Activated CD4-positive, CD25-positive, alpha-beta regulatory T cell treated with anti-CD3 and anti-CD28 coated beads, Interleukin-2, amount 50 U/mL, for 16 hours (primary cell): ENCODE data around the gene NDUFB10.

ENCODE experiments used
- DNase-seq: peaks from one replicate; pipeline ENCODE4 v3.0.0-alpha.2; 2020; ENCODE audit warnings: low read depth, low spot score

The NDUFB10 gene

DNA sequence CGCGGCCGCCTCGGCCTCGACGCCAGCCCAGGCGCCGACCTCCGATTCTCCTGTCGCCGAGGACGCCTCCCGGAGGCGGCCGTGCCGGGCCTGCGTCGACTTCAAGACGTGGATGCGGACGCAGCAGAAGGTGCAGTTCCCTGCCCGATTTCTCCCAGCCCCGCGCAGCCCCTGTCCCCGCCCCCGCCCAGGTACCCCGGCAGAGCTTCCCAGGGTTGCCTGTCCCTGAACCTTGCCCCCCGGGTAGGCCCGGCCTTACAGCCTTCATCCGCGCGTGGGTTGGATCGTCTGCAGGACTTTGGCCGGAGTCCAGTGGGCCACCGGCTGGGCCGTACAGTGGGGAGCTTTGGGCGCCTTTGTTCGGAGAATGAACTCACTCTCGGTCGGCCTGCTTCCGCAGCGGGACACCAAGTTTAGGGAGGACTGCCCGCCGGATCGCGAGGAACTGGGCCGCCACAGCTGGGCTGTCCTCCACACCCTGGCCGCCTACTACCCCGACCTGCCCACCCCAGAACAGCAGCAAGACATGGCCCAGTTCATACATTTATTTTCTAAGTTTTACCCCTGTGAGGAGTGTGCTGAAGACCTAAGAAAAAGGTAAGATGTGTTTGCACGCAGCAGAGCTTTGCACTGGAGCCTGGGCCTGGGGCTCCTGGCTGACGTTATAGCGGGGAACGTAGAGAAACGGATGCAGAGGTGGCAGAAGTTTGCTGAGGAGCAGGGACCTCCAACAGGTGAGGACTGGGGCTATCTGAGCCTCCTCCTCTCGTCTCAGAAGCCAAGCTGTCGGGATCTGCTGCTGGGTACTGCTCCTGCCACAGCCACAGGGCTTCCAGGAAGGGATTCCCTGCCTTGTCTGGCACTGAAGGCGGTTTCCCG lies 25.2 kb downstream of the NDUFB10 start:
- DNase-seq: no peak

DNA sequence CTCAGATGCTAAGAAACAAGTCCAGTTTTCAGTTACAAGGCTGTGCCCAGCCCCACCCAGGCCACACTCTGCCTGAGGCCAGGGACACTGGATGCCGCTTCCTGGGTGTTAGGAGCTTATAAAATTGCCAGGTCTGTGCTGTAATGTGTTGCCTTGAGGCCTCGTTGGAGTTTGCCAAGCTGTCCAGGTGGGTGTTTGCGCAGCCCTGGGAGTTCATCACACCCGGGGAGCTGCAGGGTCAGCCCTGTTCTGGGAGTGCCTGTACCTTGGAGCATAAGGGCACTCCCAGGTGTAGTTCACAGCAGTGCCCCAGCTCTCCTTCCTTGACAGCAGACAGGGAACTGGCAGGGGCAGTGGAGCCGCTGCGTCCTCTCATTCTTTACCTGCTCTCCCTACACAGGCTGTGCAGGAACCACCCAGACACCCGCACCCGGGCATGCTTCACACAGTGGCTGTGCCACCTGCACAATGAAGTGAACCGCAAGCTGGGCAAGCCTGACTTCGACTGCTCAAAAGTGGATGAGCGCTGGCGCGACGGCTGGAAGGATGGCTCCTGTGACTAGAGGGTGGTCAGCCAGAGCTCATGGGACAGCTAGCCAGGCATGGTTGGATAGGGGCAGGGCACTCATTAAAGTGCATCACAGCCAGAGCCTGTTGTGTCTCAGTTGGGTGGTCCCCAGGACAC lies 26.3 kb downstream of the NDUFB10 start:
- no peak for DNase-seq

DNA sequence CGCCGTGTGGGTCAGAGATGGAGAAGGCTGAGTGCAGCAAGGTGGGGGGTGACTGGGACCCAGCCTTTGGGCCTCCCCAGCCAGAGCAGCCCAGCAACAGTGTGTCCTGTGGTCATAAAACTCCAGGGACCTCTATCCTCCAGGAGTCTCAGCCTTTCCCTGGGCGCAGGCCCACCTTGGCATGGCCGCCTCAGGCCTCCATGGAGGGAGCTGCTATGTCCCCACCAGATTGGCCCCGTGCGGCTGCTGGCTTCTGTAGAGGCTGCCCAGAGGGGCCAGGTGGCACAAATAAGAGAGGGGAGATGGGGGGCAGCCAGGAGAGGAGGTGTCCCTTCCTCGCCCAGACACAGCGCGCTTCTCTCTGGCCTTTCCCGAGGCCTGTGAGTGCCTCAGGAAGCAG lies 27.9 kb downstream of the NDUFB10 start:
- no peak for DNase-seq

DNA sequence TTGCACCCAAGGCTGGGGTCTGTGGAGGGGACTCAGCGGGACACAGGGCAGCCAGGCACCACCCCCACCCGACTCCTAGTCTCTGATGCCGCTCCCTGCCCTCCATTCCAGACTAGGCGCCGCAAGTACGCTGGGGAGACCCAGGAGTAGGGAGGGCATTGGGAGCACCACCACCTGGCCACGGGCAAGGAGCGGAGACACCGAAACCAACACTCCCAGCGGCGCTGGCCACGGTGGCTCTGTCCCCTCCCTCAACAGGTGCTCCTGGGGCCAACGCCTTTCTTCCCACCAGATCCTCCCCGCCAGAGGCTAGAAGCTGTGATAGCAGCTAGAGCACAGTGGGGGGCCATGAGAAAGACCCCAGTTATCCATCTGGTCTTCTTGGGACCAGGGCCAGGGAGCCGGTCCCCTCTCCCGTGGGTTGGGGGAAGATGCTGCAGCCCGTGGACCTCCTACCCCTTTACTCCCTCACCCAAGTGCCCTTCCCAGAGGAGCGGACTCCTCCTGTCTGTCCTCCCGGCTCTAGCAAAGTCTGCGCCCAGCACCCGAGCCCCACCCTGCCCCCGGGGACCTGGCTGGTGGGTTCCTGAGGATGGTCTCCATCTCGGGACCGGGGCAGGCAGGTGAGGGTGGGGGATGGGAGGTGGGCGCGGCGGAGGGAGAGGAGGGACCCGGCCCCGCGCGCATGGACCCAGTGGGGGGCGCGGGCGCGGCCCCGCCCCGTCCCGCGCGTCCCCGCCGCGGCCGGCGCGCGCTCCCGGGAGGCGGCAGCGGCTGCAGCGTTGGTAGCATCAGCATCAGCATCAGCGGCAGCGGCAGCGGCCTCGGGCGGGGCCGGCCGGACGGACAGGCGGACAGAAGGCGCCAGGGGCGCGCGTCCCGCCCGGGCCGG lies 30.1 kb downstream of the NDUFB10 start, which contains the start of gene SYNGR3:
Gene SYNGR3, plus strand, starts transcription at position 762 of the 892 bp plus-strand sequence. CDS start 133 bp downstream, outside the sequence.
- DNase-seq: no peak

DNA sequence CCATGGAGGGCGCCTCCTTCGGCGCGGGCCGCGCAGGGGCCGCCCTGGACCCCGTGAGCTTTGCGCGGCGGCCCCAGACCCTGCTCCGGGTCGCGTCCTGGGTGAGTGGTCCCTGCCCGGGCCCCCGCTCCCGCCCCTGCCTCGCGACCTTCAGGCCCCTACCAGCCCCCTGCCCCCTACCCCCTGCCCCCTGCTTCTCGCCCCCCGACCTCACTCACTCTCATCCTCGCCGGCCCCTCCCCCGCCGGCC lies 30.7 kb downstream of the NDUFB10 start:
- no peak for DNase-seq

DNA sequence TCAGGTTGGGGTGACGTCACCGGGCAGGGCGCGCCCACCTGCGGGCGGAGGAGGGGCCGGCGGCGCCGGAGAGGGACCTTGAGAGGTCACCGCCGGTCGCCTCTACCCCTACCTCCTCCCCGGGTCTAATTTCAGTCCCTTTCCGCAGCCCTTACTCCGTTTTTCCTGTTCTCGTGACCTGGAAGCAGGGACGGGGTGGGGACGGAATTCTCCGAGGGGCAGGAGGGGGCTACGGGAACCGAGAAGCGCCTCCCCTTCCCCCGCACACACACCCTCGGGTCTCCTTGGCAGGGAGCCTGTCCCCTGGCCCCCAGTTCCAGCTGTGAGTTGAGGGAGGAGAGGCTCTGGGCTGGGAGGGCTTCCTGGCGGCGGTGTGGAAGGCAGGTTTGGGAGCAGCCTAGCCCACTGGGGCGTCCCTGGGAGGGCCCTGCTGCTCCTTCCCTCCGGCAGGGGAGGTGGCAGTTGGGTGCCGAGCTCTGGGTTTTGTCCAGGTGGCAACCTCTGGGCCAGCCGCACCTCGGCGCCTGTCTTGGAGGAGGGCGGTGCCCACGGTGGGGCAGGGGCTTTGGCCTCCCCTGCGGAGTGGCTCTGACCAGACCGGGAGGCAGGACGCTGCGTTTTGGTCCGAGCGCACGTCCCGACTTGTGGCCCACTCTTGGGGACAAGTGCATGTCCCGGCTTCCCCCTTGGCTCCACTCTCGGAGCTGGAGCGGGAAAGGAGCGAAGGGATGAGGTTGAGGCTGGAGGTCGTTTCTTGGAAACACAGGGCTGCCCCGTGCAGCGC lies 31.2 kb downstream of the NDUFB10 start:
- DNase-seq: no peak

DNA sequence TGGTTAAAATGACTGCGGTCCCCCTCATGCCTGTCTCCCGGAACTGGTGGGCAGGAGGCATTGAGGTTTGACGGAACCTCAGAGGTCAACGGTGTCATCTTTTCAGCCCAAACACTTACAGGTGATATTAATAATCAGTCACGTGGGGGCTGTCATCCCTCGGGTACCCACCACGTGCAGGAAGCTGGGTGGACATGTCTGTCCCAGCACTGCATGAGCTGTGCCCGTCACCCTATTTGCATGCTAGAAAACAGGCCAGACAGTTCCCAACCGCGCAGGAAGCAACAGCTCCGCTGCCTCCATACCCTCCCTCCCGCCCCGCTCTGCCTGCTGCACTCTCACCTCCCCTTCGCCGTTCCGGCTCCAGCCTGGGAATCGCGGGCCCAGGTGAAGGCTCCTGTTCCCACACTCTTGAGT lies 31.8 kb downstream of the NDUFB10 start:
- DNase-seq: no peak

DNA sequence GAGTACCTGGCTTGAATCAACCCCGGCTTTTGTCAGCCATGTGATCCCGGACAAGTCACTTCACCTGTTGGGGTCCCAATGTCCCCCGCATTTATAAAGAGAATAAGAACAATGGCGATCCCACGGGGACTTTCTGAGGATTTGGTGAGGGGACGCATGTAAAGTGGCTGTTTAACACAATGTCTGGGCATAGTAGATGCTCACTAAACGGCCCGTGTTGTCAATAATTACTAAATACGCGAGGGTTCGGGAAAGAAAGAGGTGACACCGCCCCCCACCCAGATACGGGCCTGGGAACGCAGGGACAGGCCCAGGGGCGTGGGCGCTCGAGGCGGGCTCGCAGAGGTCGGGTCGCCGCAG lies 32.2 kb downstream of the NDUFB10 start:
- no peak for DNase-seq

DNA sequence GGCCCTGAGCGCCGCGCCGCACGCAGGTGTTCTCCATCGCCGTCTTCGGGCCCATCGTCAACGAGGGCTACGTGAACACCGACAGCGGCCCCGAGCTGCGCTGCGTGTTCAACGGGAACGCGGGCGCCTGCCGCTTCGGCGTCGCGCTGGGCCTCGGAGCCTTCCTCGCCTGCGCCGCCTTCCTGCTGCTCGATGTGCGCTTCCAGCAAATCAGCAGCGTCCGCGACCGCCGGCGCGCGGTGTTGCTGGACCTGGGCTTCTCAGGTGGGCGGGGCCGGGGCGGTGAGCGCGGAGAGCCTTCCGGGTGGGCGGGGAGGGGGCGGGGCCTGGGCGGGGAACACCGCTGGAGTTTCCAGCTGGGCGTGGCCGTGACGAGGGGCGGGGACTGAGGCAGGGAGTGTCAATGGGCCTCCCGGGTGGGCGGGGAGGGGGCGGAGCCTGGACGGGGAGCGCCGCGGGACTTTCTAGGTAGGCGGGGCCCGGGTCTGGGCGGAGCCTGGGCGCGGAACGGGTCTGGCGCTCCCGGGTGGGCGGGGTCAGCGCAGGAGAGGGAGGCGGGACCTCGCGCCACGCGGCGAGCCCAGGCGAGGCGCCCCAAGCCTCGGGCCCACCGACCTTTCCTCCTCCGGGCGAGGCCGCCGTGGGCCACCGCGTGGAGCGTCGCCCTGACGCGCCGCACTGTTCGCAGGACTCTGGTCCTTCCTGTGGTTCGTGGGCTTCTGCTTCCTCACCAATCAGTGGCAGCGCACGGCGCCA lies 32.8 kb downstream of the NDUFB10 start:
- DNase-seq: peak; percentile 94

DNA sequence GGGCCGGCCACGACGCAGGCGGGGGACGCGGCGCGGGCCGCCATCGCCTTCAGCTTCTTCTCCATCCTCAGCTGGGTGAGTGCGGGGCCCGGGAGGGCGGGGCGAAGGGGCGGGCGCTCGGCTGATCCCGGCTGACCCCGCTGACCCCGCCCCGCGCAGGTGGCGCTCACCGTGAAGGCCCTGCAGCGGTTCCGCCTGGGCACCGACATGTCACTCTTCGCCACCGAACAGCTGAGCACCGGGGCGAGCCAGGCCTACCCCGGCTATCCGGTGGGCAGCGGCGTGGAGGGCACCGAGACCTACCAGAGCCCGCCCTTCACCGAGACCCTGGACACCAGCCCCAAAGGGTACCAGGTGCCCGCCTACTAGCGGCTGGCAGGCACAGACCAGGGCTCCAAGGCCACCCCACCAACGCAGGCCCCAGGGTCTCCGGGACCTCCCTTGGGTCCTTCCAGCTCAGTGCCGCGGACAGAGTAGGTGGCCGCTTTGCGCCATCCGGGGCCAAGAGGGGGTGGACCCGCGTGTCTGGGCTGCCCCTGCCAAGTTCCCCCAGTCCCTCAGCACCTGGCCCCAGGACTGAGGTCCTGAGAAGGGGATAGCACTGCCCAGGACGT lies 33.5 kb downstream of the NDUFB10 start:
- no peak for DNase-seq

DNA sequence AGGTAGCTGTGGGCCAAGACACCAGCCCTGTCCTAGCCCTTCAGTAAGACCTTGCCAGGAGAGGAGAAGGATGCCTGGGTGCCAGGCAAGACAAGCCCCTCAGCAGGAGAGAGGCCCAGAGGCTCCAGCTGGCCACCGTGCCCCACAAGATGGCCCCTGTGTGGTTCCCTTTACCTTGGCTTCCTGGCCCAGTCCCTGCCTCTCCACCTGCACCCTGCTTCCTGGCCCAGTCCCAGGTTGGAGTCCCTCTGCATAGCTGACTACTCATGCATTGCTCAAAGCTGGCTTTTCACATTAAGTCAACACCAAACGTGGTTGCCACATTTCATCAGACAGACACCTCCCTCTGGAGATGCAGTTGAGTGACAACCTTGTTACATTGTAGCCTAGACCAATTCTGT lies 34.4 kb downstream of the NDUFB10 start:
- no peak for DNase-seq

DNA sequence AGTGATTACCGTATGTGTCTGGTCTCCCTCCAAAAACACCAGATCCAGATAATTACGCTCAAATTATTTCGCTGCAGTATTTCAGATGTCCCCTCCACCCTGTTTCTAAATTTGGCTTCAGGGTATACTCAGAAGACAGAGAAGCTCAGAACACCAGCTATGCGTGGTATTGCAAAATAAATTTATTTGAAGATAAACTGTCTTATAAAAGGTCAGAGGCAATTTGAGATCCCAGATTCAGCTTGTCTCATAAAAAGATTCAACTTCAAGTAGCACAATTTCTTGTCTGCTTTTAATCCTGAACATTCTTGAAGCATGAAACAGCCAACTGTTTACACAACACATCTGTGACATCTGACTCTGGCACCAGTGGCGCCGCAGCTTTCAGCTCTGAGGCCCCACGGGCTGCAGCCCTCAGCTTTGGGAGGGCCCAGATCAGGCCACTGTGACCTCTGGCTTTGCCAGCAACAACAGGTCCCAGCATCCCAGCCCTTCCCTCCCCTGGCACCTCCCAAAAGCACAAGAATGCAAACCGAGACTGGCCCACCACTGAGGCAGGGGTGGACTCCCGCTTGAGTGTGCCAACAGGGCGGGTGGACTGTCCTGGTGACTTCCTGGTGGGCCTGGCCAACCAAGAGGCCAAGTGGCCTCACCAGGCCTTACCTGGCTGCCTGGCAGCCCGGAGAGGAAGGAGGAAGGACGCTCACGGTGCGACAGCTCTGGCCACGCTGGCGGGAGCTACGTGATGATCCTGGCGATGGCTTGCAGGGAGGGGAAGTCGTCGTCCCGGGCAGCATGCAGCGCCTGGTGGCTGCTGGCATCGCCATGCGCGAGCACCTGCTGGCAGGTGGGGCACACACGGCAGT lies 38.4 kb downstream of the NDUFB10 start:
- no peak for DNase-seq

DNA sequence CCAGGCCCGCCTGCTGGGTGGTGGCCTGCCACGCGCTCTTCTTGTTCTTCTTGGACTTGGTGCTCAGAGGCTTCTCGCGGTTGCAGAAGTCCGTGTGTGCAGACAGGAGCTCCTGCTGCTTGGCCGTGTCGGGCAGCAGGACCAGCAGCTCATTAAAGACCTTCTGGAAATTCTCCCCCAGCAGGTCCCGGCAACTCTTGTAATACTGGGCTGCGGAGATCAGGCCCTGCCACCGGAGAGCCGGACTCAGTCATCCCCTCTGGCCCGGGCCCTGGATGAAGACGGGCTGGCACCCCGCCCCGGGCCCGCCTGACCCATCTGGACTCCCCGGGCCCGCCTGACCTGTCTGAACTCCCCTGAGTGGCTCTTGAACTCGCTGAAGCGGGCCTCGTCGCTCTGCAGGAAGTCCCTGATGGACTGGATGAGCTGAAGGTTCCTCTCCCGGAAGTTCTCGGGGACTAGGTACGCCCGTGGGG lies 39.1 kb downstream of the NDUFB10 start:
- DNase-seq: no peak

DNA sequence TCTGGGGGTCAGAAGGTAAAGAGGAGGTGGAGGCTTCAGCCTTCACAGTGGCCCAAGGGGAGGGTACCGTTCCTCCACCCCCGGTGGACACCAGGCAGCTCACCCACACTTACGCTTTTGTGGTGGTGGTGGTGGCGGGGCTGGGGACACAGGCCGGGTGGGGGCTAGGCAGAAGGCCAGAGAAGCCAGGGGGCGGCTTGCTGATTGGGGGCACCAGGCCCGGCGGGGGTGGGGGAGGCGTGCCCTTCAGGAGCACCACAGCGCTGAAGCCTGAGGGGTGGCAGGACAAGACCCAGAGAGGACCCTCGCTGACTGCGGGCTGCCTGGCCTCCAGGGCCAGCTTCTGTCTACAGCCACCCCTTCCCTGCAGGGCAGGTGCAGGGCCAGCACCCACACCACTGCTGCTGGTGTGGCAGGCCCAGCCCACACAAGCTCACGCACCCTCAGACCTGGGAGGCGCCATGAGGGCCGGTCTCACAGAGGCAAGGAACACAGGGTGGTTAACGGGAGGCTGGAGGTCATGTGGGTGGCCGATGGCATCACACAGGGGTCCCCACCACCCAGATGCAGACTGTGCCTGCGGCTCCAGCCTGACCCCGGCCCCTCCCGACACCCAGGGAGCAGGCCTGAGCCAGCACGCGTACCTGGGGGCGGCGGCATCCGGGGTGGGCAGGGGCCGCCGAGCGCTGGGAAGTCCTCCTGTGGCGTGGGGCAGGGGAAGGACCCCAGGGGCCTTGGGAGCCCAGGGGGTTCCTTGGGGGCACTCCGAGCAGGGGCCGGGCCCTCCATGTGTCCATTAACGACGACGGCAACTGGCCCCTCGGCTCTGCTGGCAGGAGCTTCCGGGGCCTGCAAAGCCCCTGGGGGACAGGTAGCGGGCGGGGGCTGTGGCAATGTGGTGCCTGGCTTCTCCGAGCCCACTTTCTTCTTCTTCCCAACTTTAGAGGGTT lies 39.8 kb downstream of the NDUFB10 start:
- no peak for DNase-seq

DNA sequence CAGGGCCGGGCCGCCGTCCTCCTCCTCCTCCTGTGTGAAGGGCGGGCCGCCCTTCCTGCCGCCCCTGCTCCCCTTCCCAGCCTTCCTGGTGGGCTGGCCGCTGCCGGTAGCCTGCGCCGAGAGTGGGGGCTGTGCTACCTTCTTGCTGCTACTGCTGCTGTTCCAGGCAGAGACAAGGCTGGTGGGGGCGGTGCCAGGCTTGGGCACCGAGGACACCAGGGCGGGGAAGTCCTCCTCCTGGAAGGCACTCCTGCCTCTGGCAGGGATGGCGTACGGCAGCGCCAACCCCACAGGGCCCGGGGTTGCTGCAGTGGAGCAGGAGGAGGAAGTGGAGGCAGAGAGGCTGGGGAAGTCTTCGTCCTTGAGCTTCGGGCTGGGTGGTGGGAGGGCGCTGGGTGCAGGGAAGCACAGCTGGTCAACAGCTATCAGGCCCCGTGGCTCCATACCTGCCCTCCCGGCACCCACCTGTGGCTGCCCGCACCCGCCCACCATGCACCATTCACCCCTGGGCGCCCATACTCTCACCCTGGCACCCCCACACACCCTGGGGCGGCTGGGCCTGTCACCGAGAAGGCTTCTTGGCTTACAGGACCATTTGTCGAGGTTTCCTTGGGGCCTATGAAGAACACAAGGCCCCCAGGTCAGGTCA lies 40.7 kb downstream of the NDUFB10 start:
- DNase-seq: no peak

DNA sequence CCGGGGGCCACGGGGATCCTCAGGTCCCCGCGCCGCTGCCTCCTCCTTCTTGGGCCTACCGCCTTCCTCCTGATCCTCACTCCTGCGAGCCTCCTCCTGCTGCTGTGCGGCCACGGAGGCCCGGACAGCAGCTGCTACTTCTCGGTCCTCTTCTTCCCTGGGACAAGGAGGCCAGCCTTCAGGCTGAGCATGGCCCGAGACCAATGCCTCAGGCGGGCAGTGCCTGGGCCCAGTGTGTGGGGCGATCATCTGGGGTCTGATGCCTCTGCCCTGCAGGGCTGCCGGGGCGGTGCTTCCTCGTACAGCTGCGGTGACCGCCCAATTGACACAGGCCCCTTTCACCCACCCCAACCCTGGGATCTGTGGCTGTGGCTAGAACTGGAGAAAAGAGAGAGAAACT lies 41.7 kb downstream of the NDUFB10 start:
- DNase-seq: no peak
